SK-N-MC (cell line): ENCODE results near the gene MYH16.

Source experiments
- EZH2 ChIP-seq: fragments of 200-600 bp; sonication (generic); IDR thresholded peaks from one replicate; pipeline ENCODE4 v1.6.1; 2017; ENCODE audit warnings: antibody characterized with exemption
- POLR2AphosphoS5 ChIP-seq: IDR thresholded peaks from 2 replicates; pipeline ENCODE4 v1.6.1; 2012; ENCODE audit warnings: mild to moderate bottlenecking, low read depth, low read length, borderline replicate concordance

DNA sequence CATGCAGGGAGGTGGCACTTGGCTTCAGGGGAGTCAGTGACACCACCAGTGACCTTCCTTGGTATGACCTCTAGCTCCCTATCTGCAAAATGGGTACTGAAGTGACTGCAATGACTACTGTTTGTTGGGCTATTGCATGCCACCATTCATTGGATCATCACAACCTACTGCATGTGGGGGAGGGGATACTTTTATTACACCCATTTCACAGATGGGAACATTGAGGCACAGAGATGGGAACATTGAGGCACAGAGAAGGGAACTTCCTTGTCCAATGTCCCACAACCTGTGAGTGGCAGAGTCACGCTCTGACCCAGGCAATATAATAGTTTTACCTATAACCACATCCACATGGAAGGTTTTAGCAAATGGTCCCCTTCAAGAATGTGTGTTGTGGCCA is 12.2 kb upstream of the MYH16 start:
- TF ChIP-seq EZH2 = no peak
- no peak for TF ChIP-seq POLR2AphosphoS5
